Measurements from ENCODE around the gene IFT88.
"Not testable (repeated sequence)": the region's sequence is repeated elsewhere in the genome, so short reads cannot be mapped to it uniquely, and the experiment has no call there.

The IFT88 gene

DNA sequence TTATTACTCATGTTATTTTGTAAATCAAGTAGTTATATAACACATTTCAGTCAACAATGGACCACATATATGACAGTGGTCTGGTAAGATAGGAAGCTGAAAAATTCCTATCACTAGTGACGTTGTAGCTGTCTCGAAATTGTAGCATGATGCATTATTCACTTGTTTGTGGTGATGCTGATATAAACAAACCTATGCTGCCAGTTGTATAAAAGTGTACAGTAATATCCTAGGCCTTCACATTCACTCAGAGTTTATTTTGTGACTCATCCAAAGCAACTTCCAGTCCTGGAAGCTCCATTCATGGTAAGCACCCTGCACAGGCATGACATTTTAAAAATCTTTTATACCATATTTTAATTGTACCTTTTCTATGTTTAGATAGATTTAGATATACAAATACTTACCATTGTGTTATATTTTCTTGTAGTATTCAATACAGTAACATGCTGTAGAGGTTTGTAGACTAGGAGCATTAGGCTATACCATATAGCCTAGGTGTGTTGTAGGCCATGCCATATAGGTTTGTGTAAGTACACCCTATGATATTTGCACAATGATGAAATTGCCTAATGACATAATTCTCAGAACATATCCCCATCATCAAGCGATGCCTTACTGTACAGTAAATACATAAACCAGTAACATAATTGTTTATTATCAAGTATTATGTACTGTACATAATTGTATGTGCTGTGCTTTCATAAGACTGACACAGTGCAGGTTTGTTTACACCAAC is 49.3 kb downstream of the IFT88 start:
- intact Hi-C loops (cut with DNase I) = no loop called here
- DNase-seq = no peak

DNA sequence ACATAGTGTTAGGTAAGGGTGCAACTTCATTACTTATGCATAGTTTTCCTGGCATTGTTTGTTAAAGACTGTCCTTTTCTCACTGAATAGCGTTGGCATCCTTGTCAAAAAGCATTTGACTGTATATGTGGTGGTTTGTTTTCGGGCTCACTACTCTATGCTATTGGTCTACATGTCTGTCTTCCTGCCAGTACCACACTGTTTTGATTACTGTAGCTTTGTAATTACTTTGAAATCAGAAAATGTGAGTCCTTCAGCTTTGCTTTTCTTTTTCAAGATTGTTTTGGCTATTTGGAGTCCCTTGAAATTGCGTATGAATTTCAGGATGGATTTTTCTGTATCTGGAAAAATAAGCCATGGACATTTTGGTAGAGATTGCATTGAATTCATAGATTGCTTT is 56.0 kb downstream of the IFT88 start:
- intact Hi-C loops (cut with DNase I) = no loop called here
- DNase-seq = no peak

DNA sequence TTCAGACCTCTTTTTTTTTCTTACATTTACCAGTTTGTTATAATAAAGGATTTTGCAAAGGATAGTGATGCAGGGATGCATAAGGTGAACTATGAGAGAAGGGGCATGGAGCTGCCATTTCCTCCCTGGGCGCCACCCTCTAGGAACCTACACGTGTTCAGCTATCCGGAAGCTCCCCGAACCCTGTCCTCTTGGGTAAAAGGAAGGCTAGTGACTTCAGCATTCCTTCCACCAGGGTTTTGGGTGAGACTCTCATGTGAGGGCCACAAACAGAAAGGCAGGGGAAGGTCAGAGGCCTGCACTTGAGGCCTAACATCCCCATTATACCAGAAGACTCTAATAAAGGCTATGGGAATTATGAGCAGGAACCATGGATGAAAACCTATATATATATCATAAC is 57.3 kb downstream of the IFT88 start:
- no peak for DNase-seq
- intact Hi-C loops (cut with DNase I) = no loop called here

DNA sequence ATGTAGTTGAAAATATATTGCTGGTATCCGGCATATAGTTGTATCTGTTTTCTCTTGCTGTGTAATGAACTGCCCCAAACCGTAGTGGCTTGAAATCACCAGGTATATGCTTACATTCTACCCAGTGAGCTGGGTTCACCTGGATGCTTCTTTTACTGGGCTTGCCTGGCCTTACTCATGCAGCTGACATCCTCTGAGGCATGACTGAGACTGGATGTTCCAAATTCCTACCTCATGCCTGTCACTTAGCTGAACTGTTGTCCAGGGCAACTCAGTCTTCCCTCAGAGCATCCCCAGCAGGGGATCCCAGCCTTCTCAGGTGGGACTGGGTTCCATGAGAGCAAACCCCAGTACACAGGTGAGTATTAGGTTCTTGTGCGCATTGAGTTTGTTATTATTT is 66.8 kb downstream of the IFT88 start:
- intact Hi-C loops (cut with DNase I) = no loop called here
- no peak for DNase-seq

DNA sequence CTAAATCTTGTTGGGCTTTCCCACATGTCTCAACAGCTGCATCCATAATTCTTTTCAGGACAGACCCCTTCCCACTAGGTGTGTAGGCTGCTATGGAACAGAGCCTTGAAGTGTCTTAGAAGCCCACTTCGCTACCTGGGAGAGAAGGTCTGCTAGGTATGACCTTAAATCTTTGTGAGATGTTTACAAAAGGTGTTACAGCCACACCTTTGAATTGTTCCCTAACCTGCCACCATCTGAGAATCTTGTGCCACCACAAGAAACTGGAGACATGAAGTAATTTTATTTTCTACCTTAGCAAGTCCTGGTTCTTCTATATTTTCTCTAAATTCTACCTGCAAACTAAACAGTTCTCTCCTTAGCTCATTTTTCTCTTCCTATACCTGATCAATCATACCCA is 69.1 kb downstream of the IFT88 start:
- intact Hi-C loops (cut with DNase I) = no loop called here
- DNase-seq = no peak

DNA sequence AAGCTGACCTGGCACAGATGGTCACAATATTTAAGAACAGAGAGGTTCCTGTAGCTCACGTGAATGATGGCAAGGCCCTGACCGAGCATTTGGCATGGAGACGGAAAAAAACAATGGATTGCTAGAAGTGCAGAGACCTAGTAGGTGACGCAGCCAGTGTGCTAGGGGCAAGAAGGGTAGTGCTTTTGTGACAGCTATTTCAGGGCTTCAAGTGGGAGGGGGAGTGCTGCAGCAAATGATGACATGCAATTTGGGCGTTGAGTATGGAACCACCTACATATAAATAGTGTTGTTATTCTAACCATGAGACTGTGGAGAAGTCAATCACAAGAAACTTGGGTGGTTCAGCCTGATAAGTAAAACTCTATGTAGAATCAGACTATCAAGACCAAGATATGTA is 70.9 kb downstream of the IFT88 start:
- intact Hi-C loops (cut with DNase I) = no loop called here
- no peak for DNase-seq

DNA sequence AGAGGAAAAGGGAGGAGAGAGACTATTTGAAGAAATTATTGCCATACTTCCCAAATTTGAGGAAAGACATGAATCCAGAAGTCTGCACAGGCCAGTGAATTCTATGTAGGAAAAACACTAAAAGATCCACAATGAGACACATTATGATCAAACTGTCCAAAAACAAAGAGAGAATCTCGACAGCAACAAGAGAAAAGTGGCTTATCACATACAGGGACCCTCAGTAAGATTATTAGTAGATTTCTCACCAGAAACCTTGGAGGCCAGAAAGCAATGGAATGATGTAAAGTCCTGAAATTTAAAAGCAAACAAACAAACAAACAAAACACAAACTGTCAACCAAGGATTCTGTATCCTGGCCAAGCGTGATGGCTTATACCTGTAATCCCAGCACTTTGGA is 80.8 kb downstream of the IFT88 start:
- intact Hi-C loops (cut with DNase I) = no loop called here
- DNase-seq = no peak

DNA sequence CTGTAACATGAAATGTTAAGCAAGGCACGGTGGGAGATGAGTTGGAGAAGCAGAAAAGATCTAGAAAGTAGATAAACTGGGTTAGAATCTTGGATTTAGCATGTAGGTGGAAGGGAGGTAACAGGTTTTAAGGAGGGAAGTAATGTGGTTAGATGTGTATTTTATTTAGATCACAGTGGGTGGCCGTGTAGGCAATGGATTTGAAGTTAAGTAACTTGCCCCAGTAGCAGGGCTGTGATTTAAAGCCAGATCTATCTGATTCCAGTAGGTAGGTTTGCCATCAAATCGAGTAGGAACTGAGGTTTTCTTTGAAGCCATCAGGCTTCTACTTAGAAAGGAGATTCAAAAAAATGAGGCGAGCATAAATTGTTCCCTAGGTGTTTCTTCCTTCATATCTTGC is 86.0 kb downstream of the IFT88 start:
- DNase-seq = no peak
- intact Hi-C loops (cut with DNase I) = no loop called here

DNA sequence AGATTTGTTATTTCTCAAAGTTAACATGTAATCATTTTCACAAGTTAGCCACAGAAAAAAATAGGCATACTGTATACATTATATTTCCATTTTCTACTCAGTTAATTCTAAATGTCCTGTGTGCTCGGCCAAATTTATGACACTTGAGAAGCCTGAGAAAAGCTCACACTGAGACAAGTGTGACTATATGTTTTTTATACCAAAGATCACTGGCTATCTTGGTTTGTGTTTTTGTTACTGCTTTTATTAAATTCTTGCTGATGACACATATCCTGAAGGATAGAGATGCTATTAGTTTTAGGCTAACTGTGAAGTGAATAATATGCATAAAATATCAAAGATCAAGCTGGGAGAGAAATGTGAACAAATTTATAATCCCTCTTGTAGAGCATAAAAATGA is 87.2 kb downstream of the IFT88 start:
- no peak for DNase-seq
- intact Hi-C loops (cut with DNase I) = no loop called here

DNA sequence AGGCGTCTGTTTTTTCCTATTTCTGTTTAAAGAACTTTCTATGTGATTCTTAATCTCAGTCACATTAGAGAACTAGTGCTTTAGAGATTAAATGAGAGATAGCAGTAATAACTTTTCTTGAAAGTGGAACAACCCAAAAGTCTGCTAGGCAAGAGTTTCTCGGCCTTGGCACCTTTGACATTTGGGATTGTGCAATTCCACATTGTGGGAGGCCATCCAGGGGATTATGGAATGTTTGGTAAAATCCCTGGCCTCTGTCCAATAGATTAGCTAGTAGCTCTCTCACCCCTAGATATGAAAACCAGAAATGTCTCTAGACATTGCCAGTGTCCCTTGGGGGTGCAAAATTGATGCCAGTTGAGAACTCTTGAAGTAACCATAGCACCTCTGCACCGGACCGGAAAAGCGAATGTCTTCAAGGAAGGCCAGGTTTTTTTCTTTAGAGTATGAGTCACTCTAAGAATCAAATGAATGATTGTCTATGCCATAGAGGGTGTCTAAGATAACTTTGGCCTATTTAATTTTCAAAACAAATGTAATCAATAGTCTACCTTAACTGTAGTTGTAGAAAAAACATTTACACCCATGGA is 91.6 kb downstream of the IFT88 start:
- intact Hi-C loops (cut with DNase I) = no loop called here
- no peak for DNase-seq

DNA sequence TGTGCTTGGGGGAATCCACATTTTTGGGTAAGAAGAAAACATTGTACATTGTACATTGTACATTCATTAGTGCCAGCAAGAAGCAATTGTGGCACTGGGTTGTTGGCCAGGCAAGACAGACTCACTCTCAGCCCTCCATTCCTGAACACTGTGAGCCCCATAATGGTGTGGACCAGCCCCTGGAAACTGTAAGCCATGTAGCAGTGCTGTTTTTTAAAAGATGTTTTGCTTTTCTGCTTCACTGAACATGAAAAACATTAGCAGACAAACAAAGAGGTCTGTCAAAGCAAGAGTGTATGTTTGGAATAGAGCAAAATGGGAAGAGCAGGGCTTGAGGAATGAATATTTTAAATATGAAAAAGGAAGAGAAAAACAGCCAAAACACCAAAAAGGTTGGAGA is 97.4 kb downstream of the IFT88 start:
- intact Hi-C loops (cut with DNase I) = no loop called here
- no peak for DNase-seq

DNA sequence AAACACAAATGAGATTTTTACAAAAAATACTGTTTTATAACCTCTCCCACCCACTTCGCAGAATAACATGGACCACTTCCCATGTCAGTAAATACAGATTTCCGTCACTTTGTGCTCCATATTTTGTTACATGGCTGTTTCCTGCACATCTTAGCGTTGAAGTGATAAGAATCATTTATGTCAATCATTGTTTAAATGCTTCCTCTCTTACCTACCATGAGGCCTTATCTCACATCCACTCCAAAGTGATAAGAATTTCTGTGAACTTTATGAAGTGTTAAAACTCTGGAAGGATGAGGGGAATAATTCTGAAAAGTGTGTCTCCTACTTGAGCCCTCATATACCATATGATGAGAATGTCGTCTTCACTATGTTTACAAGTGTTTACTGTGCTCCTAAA is 100.0 kb downstream of the IFT88 start:
- intact Hi-C loops (cut with DNase I) = no loop called here
- DNase-seq = no peak

DNA sequence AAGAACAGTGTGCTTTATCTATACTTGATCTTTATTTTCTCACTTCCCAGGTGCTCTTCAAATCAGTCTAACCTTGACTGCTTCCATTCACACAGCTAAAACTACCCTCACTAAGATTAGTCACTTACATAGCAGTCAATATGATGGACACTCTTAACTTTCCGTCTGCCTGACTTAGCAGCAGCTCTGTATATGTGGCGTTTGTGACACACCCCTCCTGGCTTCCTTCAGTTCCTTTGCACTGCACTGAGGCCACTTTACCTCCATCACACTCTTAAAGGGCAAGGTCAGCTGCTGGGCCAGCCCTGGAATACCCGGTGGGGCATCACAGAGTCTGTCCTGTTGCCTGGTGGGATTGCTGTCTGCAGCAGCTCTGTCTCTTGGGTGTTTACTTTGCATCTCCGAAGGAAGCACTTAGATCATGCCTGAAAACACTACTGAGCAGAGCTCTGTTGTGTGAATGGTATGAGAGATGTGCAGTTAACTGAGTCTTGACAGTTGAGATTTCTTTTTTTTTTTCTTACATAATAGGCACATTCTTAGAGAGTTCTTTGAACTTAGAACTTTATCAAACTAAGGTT is 101.0 kb downstream of the IFT88 start:
- no peak for DNase-seq
- intact Hi-C loops (cut with DNase I) = no loop called here

DNA sequence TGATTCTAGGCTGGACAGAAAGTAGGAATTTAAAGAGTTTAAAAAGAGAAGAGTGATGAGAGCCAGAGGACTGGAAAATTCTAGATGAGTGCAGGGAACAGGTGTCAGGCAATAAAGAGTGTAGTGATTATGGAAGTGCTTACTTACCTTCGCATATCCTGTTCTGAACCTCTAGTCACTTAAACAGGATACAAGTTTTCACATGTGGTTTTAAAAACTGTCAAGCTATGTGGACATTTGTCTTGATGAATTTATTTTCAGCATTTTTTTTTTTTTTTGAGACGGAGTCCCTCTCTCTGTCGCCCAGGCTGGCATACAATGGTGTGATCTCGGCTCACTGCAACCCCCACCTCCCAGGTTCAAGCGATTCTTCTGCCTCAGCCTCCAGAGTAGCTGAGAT is 102.2 kb downstream of the IFT88 start:
- intact Hi-C loops (cut with DNase I) = no loop called here

DNA sequence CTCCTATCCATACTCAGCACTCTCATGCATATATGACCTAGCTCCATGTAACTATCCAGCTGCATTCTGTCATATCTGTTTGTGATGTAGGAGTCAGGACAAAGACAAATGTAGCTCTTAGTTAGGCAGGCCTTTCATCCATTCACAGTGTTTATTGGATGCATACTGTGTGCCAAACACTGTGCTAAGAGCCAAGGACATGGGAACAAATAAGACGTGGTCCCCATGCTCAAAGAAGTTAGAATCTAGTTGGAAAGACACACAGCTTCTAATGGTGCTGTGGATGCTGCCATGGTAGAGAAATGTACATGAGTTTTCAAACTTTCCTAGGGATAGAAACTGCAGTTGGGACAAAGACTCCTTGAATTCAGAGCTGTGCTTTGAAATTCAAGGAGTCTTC is 104.8 kb downstream of the IFT88 start:
- DNase-seq = no peak
- intact Hi-C loops (cut with DNase I) = no loop called here

More for the DNA sequence above, 102.2 kb downstream of the IFT88 start:
- no peak for DNase-seq

DNA sequence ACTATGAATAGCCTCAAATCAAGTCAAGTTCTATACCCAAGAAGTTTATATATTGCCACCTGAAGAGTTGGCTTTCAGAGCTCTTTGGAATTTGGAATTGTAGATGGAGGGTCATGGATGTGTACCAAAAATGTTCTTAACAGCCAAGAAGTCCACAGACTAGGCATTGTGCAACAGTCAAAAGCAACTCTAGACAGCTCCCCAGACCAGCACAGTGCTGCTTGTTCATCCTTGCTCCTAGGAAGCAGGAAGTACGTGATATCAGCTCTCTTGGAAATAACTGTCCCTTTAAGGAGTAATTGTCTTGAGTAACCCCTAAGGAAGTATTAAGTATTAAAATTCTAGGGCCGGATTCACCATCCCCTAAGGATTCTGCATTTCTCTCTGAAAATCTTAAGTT is 105.8 kb downstream of the IFT88 start:
- DNase-seq = no peak
- intact Hi-C loops (cut with DNase I) = no loop called here

DNA sequence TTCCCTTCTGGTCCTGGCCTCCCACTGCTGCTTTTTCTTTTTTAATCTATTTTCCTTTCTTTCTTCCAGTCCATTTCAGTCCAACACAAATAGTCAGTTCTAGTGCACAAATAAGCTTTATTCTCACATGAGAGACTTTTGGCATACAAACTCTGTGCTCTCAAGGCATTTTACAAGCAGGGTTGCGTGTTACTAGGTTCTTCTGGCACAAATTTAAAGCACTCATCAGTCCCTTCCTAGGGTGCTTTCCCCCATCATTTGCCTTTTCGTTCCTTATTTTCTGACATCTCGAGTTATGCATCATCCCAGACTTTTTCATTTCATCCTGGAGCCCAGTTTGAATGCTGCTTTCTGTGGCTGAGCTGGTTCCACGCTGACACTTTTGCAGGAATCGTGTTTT is 106.8 kb downstream of the IFT88 start:
- intact Hi-C loops (cut with DNase I) = no loop called here
- no peak for DNase-seq

DNA sequence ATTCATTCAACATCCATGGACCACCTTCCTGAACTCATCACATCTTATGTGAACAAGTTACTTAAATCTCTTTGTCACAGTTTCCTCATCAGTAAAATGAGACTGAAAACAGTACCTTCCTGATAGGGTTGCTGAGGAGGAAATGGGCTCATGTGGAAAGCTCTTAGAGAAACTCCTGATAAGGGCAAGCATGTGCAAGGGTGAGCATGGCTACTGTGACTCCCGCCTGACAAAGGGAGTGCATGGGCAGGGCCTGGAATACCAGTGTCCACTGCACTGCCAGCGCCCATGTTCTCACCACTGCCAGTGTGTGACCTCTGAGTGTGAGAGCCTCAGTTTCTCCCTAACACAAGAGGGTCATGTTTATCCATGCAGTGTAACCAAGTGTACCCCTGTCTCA is 109.3 kb downstream of the IFT88 start:
- intact Hi-C loops (cut with DNase I) = no loop called here
- DNase-seq = no peak

DNA sequence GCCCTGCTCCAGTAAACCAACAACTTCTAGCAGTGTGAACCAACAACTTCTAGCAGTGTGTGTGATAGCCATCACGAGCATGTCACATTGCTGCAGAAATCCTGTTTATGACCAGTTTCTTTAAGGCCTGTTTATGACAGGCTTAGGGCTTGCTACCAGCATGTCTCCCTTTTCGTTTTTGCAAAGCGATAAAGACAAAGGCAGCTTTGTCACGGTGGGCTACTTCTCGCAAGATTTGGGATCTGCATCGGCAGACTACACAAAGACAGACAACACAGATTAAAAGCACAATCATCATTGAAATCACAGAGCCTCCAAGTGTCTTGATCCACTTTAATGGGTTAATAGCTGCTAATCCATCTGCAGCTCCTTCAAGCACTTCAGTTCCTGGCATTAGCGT is 111.6 kb downstream of the IFT88 start:
- DNase-seq; intact Hi-C loops (cut with DNase I): not testable (repeated sequence)

DNA sequence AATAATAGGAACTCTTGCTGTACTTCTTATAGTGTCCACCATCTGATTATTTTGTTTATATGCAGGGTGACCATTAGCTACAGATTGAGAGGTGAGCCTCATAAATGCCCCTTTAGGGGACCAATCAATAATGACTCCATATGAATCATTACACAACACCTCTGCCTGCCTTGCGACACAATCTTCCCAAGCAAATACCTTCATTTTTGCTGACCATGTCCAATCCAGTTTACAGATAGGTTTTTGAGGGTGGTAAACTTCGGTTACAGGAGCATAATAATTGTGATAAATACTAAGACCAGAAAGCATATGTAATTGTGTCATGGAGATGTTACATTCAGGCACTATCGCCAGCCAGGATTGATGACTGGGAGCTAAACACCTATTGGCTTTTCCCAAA is 112.9 kb downstream of the IFT88 start:
- intact Hi-C loops (cut with DNase I) = no loop called here

DNA sequence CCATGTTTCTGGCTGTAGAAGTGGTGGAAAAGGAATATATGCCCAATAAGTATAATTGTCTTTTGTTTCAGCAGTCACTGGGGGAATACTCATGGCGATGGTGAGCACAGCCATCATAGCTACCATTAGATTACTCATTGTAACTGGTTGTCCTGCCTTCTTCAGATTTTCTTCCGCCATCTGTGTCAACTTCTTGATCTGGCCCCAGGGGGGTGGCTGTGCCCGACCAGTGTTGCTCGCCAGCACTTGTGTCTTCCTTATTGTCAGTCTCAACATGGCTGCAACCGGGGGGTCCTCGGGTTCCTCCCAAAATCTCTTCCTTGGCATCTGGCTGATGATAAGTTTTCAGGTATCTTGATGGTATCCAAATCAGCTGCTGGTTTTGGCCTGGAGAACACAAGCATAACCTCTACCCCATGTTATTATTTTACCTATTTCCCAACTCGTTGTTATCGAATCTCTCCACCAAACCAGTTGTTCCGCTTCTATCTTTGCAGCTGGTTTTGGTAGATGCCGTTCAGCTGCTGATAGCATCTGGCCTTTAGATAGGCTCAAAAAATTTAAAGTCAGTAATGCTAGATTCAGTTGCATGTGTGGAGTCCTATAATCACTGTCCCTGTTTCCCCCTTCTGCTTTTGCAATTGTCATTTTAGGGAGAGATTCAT is 113.6 kb downstream of the IFT88 start:
- no peak for DNase-seq
- intact Hi-C loops (cut with DNase I) = no loop called here

More for the DNA sequence above, 112.9 kb downstream of the IFT88 start:
- no peak for DNase-seq

DNA sequence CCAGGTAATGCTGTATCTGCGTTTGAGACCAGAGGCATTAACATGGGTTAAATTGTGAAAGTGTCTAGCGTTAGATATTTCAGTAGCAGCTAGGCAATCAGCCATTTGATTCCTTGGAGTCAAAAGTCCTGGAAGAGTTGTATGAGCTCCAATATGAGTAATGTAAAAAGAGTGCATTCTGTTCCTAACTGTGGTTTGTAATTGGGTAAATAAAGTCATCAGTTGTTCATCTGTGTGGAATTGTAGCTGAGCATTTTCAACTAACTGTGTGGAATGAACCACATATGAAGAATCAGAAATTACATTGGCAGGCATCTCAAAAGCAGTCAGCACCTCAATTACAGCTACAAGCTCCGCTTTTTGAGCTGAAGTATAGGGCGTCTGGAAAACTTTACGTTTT is 114.5 kb downstream of the IFT88 start:
- DNase-seq; intact Hi-C loops (cut with DNase I): not testable (repeated sequence)
